A549 (cell line): ENCODE data around the gene PPP1CC. TPM values are rescaled to one million over a fixed set of nuclear protein-coding genes. Genes with fewer than 3 reads are reported as not detected.

ENCODE experiments used
- ATAC-seq, 2 experiments: fragments of 200-7000 bp in 1 of 2; fragments of >200 bp in 1 of 2; cut with Nextera tagmentation in 1 of 2; cut with Tn5 transposase in 1 of 2; 3 replicates each; pipeline versions ENCODE4 v1.8.0 to v1.9.1; 2018 to 2020; ENCODE audit warnings: mild to moderate bottlenecking in 1 of 2, moderate library complexity in 1 of 2
- CTCF ChIA-PET: fragments of 300-600 bp; sonication (Branson Sonifier 250); formaldehyde crosslinking; extraction: SDS; loops from one replicate; lab custom pipeline; 2021; ENCODE audit warnings: antibody characterized with exemption, inconsistent platforms; lab: Yijun Ruan, JAX
- POLR2A ChIA-PET: fragments of 350-600 bp; formaldehyde crosslinking; extraction: SDS; loops from one replicate; lab custom pipeline; 2021; ENCODE audit warnings: antibody characterized with exemption, inconsistent platforms; lab: Yijun Ruan, JAX
- DNase-seq, 2 experiments: peaks; one replicate each; pipeline versions ENCODE4 v3.0.0 to v3.0.0-alpha.2; 2011 to 2016; ENCODE audit warnings: low read depth in 1 of 2, low spot score in 1 of 2
- FAIRE-seq: peaks from 2 replicates; lab custom pipeline; 2011; peaks lifted over from hg19 to GRCh38; lab: Jason Lieb, UNC
- H3K27ac ChIP-seq, 2 experiments: fragments of >200 bp; sonication (Bioruptor Twin); formaldehyde crosslinking; 3 replicates each; pipeline ENCODE4 v1.5.1; 2016 to 2017
- H3K4me1 ChIP-seq: fragments of >200 bp; sonication (Bioruptor Twin); formaldehyde crosslinking; 3 replicates; pipeline ENCODE4 v1.6.1; 2016
- H3K4me2 ChIP-seq: fragments of >200 bp; sonication (Bioruptor Twin); formaldehyde crosslinking; 3 replicates; pipeline ENCODE4 v1.6.1; 2016
- H3K4me3 ChIP-seq: fragments of >200 bp; sonication (Bioruptor Twin); formaldehyde crosslinking; 3 replicates; pipeline ENCODE4 v1.5.1; 2016
- H3K9me3 ChIP-seq: fragments of >200 bp; sonication (Bioruptor Twin); formaldehyde crosslinking; 3 replicates; pipeline ENCODE4 v1.6.1; 2016
- BHLHE40 ChIP-seq: IDR thresholded peaks from 2 replicates; pipeline ENCODE4 v1.6.1; 2012; ENCODE audit warnings: low read depth, low read length, inconsistent platforms
- CBX8 ChIP-seq: fragments of 200-600 bp; sonication (generic); IDR thresholded peaks from 2 replicates; pipeline ENCODE4 v1.6.1; 2016
- CHD4 ChIP-seq: fragments of 200-600 bp; sonication (generic); IDR thresholded peaks from 2 replicates; pipeline ENCODE4 v1.6.1; 2016; ENCODE audit warnings: antibody characterized with exemption, mild to moderate bottlenecking, borderline replicate concordance
- EP300 ChIP-seq, 2 experiments: fragments of >200 bp; sonication (Bioruptor Twin); formaldehyde crosslinking; IDR thresholded peaks; 2 replicates in 1 of 2; 3 replicates in 1 of 2; pipeline ENCODE4 v1.6.1; 2016 to 2017
- ESRRA ChIP-seq: fragments of 150-350 bp; IDR thresholded peaks from 2 replicates; pipeline ENCODE4 v1.6.1; 2014; ENCODE audit warnings: mild to moderate bottlenecking, low read length, borderline replicate concordance
- FOSB ChIP-seq: fragments of 250-450 bp; sonication (Bioruptor Pico); IDR thresholded peaks from 2 replicates; pipeline ENCODE4 v1.5.0; 2020; ENCODE audit warnings: mild to moderate bottlenecking, moderate library complexity
- FOSL2 ChIP-seq, 2 experiments: fragments of 450-650 bp in 1 of 2; fragments of >200 bp in 1 of 2; sonication (Bioruptor Twin) in 1 of 2; formaldehyde crosslinking; IDR thresholded peaks; 2 replicates each; pipeline versions ENCODE4 v1.5.0 to v1.6.1; 2016 to 2020; ENCODE audit warnings: mild to moderate bottlenecking in 1 of 2, moderate library complexity in 1 of 2
- HDAC2 ChIP-seq: fragments of 200-600 bp; sonication (generic); IDR thresholded peaks from 2 replicates; pipeline ENCODE4 v1.6.1; 2016
- HES2 ChIP-seq: fragments of >200 bp; sonication (Bioruptor Twin); formaldehyde crosslinking; IDR thresholded peaks from 2 replicates; pipeline ENCODE4 v1.6.1; 2016
- HMGXB4 ChIP-seq: fragments of 250-450 bp; sonication (Bioruptor Pico); IDR thresholded peaks from 2 replicates; pipeline ENCODE4 v1.5.0; 2021; ENCODE audit warnings: mild to moderate bottlenecking, moderate library complexity, borderline replicate concordance
- HOXA7 ChIP-seq: fragments of 250-450 bp; sonication (Bioruptor Pico); IDR thresholded peaks from 2 replicates; pipeline ENCODE4 v1.5.0; 2020; ENCODE audit warnings: mild to moderate bottlenecking, moderate library complexity
- JUNB ChIP-seq: fragments of >200 bp; sonication (Bioruptor Twin); formaldehyde crosslinking; IDR thresholded peaks from 2 replicates; pipeline ENCODE4 v1.6.1; 2016
- KDM5A ChIP-seq: fragments of 200-600 bp; sonication (generic); IDR thresholded peaks from 2 replicates; pipeline ENCODE4 v1.6.1; 2016; ENCODE audit warnings: antibody characterized with exemption, mild to moderate bottlenecking
- MAFK ChIP-seq: fragments of 450-650 bp; IDR thresholded peaks from 2 replicates; pipeline ENCODE4 v1.6.1; 2014; ENCODE audit not compliant: partially characterized antibody
- MYC ChIP-seq: IDR thresholded peaks from 2 replicates; pipeline ENCODE4 v1.6.1; 2012; ENCODE audit warnings: mild to moderate bottlenecking, inconsistent platforms, low read length, improper control_type of control experiment, borderline replicate concordance
- POLR2AphosphoS2 ChIP-seq: conservative IDR thresholded peaks from 2 replicates; pipeline ENCODE4 v1.6.1; 2012; ENCODE audit warnings: low read length, improper control_type of control experiment, inconsistent platforms
- RAD21 ChIP-seq, 2 experiments: fragments of >200 bp in 1 of 2; sonication (Bioruptor Twin) in 1 of 2; formaldehyde crosslinking in 1 of 2; IDR thresholded peaks in 1 of 2; conservative IDR thresholded peaks in 1 of 2; 2 replicates in 1 of 2; 3 replicates in 1 of 2; pipeline ENCODE4 v1.6.1; 2012 to 2018; ENCODE audit warnings: inconsistent platforms in 1 of 2
- REST ChIP-seq: fragments of 200-600 bp; sonication (generic); IDR thresholded peaks from 2 replicates; pipeline ENCODE4 v1.6.1; 2016; ENCODE audit warnings: antibody characterized with exemption, mild to moderate bottlenecking, moderate library complexity
- RNF2 ChIP-seq: fragments of 200-600 bp; sonication (generic); IDR thresholded peaks from 2 replicates; pipeline ENCODE4 v1.6.1; 2016; ENCODE audit warnings: low read depth, mild to moderate bottlenecking, antibody characterized with exemption, moderate library complexity, borderline replicate concordance
- TFCP2L1 ChIP-seq: fragments of 250-450 bp; sonication (Bioruptor Pico); IDR thresholded peaks from 2 replicates; pipeline ENCODE4 v1.5.0; 2021; ENCODE audit warnings: mild to moderate bottlenecking
- TP53 ChIP-seq: fragments of 250-450 bp; sonication (Bioruptor Pico); IDR thresholded peaks from 2 replicates; pipeline ENCODE4 v1.5.0; 2021; ENCODE audit warnings: mild to moderate bottlenecking, moderate library complexity
- USF2 ChIP-seq: fragments of 450-650 bp; IDR thresholded peaks from 2 replicates; pipeline ENCODE4 v1.6.1; 2014; ENCODE audit warnings: antibody characterized with exemption
- ZSCAN20 ChIP-seq: fragments of 250-450 bp; sonication (Bioruptor Pico); IDR thresholded peaks from 2 replicates; pipeline ENCODE4 v1.8.0; 2022; ENCODE audit warnings: mild to moderate bottlenecking, moderate library complexity
- WGBS: methylation state at CpG from one replicate; pipeline ENCODE4 v1.1.6; 2017; ENCODE audit errors: missing lambda C conversion rate; 5-methylcytosine and 5-hydroxymethylcytosine counted together
- polyA plus RNA-seq, 4 experiments: library from polyadenylated mRNA; depleted of rRNA in 3 of 4; stranded (reverse); fragments of >200 nt; fragmentation: RNase III in 1 of 4; extraction: RNeasy Plus Mini Kit Qiagen cat#74134 plus additional on column Dnase treatment in 1 of 4; gene quantifications; 2 replicates in 3 of 4; 3 replicates in 1 of 4; pipeline ENCODE4 v1.2.3, GENCODE V29; 2011 to 2017
- TF ChIP-seq, protein P1 (sequence below): IDR thresholded peaks from 2 replicates; pipeline ENCODE4 v1.6.1; 2012
- TF ChIP-seq, protein P2 (sequence below): fragments of >200 bp; sonication (Bioruptor Twin); formaldehyde crosslinking; IDR thresholded peaks from 3 replicates; pipeline ENCODE4 v1.5.1; 2016

PPP1CC gene
- polyA plus RNA-seq, 2 of the 4 experiments (the other 2 are of a cell fraction): 131 to 258 TPM

GRCh38 chr12:110765111-110765510 lies 22.4 kb upstream of the PPP1CC start:
- WGBS: 47% methylated on average over 4 of the region's 4 CpGs

GRCh38 chr12:110763583-110763982 lies 20.9 kb upstream of the PPP1CC start:
- 80% methylated on average over 7 of the region's 7 CpGs for WGBS
- Histone ChIP-seq H3K27ac (no peak overlapping the region), H3K4me3 (no peak overlapping the region), H3K4me1 (peaks cover 4% of the 10 kb centered on the region; the same call in 1 of the 3 replicates), H3K9me3 (no peaks in the 10 kb centered on the region), H3K4me2 (no peak overlapping the region)
- FAIRE-seq: no peak
- ATAC-seq: no peak
- no peak for TF ChIP-seq TP53 (CRISPR knock-in tag)
- CTCF ChIA-PET: no interaction called here
- no peak for DNase-seq
- POLR2A ChIA-PET: no interaction called here

More at GRCh38 chr12:110765111-110765510, 22.4 kb upstream of the PPP1CC start:
- ChIA-PET POLR2A (no interaction called here), CTCF (no interaction called here)
- ATAC-seq (no peak), FAIRE-seq (no peak), DNase-seq (no peak)
- no peak overlapping the region for H3K4me3 ChIP-seq
- no peaks in the 10 kb centered on the region for H3K9me3 ChIP-seq
- H3K4me1 ChIP-seq: peaks cover 4% of the 10 kb centered on the region; the same call in 1 of the 3 replicates
- no peak for TF ChIP-seq HDAC2
- TF ChIP-seq ZSCAN20 (CRISPR knock-in tag): no peak
- TF ChIP-seq USF2: no peak
- TF ChIP-seq EP300 (IDR thresholded peaks at IDR 0.05): no peak
- TF ChIP-seq HES2: no peak
- no peak for TF ChIP-seq KDM5A
- TF ChIP-seq RNF2: no peak
- TF ChIP-seq MYC: no peak
- TF ChIP-seq, protein P1, sequence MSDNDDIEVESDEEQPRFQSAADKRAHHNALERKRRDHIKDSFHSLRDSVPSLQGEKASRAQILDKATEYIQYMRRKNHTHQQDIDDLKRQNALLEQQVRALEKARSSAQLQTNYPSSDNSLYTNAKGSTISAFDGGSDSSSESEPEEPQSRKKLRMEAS: no peak
- TF ChIP-seq, protein P2, sequence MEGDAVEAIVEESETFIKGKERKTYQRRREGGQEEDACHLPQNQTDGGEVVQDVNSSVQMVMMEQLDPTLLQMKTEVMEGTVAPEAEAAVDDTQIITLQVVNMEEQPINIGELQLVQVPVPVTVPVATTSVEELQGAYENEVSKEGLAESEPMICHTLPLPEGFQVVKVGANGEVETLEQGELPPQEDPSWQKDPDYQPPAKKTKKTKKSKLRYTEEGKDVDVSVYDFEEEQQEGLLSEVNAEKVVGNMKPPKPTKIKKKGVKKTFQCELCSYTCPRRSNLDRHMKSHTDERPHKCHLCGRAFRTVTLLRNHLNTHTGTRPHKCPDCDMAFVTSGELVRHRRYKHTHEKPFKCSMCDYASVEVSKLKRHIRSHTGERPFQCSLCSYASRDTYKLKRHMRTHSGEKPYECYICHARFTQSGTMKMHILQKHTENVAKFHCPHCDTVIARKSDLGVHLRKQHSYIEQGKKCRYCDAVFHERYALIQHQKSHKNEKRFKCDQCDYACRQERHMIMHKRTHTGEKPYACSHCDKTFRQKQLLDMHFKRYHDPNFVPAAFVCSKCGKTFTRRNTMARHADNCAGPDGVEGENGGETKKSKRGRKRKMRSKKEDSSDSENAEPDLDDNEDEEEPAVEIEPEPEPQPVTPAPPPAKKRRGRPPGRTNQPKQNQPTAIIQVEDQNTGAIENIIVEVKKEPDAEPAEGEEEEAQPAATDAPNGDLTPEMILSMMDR: no peak
- no peak for TF ChIP-seq BHLHE40
- TF ChIP-seq CHD4: no peak
- TF ChIP-seq JUNB: no peak
- no peak overlapping the region for H3K4me2 ChIP-seq
- no peak overlapping the region for H3K27ac ChIP-seq

DNA sequence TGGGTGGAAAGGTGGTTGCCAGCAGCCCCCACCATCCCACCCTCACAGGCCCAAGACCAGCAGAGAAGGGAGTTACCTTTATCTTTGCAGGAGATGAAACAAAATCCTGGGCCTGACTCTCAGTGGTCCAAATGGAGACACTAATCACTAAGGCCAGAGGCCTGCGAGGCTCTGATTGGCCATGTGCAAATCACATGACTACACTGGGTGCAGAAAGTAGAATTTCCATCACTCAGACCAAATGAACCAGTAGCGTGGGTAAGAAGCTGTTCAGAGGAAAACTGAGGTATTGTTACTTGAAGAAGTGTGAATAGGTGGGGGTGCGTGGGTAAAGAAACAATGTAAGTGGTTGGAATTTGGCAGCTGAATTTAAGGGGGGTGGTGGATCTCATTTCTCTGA lies 20.2 kb upstream of the PPP1CC start:
- ChIA-PET POLR2A (no interaction called here), CTCF (interaction anchor here (0.9 kb wide), 1 partner anchor 275 kb away, joined by 3 read pairs; no protein-coding TSS in a partner anchor)
- H3K9me3 ChIP-seq: no peaks in the 10 kb centered on the region
- no peak overlapping the region for H3K27ac ChIP-seq
- no peak for DNase-seq
- no peak overlapping the region for H3K4me3 ChIP-seq
- peaks cover 4% of the 10 kb centered on the region; the same call in 1 of the 3 replicates for H3K4me1 ChIP-seq
- no peak for FAIRE-seq
- H3K4me2 ChIP-seq: no peak overlapping the region
- 88% methylated on average over 3 of the region's 3 CpGs for WGBS
- ATAC-seq: no peak; a peak in 1 of 6 replicates
- TF ChIP-seq BHLHE40: no peak
- TF ChIP-seq CBX8: no peak
- TF ChIP-seq CHD4: no peak
- TF ChIP-seq HOXA7: no peak
- no peak for TF ChIP-seq HMGXB4 (CRISPR knock-in tag)
- no peak for TF ChIP-seq FOSB (CRISPR knock-in tag)
- no peak for TF ChIP-seq REST
- no peak for TF ChIP-seq ESRRA
- no peak for TF ChIP-seq MAFK
- TF ChIP-seq FOSL2 (IDR thresholded peaks at IDR 0.05): no peak
- no peak for TF ChIP-seq FOSL2 (CRISPR knock-in tag; IDR thresholded peaks at IDR 0.05)
- no peak for TF ChIP-seq TFCP2L1
- no peak for TF ChIP-seq EP300 (IDR thresholded peaks at IDR 0.05)
- no peak for TF ChIP-seq TP53 (CRISPR knock-in tag)
- TF ChIP-seq, protein P1: no peak
- TF ChIP-seq POLR2AphosphoS2: no peak
- no peak for TF ChIP-seq RAD21 (conservative IDR thresholded peaks at IDR 0.05 in 1 of 2, IDR thresholded peaks at IDR 0.05 in 1 of 2)
